ENCODE measurements around the gene APOOL. TPM values are rescaled to one million over a fixed set of nuclear protein-coding genes. Genes with fewer than 3 reads are reported as not detected.
"Not testable (repeated sequence)": the region's sequence is repeated elsewhere in the genome, so short reads cannot be mapped to it uniquely, and the experiment has no call there.

The APOOL gene, protein sequence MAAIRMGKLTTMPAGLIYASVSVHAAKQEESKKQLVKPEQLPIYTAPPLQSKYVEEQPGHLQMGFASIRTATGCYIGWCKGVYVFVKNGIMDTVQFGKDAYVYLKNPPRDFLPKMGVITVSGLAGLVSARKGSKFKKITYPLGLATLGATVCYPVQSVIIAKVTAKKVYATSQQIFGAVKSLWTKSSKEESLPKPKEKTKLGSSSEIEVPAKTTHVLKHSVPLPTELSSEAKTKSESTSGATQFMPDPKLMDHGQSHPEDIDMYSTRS
- total RNA-seq (ENCODE audit: insufficient read depth, low replicate concordance) = 8.9 TPM

DNA sequence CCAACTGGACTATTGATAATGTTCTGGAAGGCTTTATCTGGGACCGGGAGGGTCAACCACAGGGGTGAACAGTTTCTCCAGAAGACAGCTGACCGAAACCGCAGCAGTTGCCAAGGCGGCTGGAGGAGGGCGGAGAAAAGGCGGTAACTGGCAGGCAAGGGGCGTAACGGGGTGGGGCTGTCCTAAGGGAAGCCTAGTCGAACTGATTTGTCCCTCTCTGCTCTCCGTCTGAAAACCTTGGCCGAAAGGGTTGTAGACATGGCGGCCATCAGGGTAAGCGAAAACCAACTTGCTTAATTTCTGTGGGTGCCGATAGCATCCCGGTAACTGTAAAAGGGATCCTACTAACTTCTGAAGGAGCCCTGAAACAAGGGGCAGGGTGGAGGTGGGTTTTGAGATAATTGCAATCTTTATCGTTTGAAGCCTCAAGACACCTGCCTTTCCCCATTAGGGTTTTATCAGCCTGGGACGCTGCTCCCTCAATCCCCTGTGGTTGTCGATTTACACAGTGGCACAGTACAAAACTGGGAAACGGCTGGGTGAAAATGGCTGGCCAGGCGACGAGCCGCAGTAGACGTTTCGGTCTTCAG is at the start of gene APOOL:
Gene APOOL, plus strand, starts transcription at position 223 of the 590 bp plus-strand sequence. Its CDS starts 36 bp downstream, at position 259.
- peak; percentile 93 for DNase-seq (ENCODE audit: low spot score)

DNA sequence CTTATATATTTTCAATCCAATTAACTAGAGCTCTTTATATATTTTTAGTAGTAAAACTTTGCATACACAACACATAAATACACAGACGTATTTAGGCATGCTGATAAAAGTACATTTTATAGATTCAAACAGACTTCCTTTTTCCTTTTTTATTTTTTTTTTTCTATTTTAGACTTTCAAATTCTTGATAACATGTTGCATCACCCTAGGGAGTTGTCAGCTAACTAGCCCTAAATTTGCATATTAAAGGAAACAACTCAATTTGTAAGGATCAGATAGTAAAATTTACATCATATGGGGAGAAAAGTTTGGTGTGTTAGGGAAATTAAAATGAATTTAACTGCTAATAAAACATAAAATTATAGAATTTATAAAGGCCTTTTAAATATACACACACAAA is 47.4 kb upstream of the APOOL start:
- no peak for DNase-seq (ENCODE audit: low spot score)

DNA sequence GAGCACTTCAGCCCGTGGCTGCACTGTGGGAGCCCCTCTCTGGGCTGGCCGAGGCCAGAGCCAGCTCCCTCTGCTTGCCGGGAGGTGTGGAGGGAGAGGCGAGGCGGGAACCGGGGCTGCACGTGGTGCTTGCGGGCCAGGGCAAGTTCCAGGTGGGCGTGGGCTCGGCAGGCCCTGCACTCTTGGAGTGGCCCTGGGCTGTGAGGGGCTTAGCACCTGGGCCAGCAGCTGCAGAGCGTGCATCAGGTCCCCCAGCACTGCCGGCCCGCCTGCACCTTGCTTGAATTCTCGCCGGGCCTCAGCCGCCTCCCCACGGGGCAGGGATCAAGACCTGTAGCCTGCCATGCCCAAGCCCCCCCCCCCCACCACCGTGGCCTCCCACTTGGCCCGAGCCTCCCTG is 28.9 kb upstream of the APOOL start:
- no peak for DNase-seq (ENCODE audit: low spot score)

DNA sequence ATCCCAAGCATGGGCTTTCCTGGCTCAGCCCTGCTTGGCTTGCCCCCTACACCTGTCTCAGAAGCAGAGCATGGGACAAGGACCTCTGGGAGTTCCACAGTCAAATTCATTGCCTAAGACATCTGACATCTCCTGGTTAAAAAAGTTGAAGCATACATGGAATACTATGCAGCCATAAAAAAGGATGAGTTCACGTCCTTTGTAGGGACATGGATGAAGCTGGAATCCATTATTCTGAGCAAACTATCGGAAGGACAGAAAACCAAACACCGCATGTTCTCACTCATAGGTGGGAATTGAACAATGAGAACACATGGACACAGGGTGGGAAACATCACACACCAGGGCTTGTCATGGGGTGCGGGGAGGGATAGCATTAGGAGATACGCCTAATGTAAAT is 11.9 kb upstream of the APOOL start:
- not testable (repeated sequence) for DNase-seq (ENCODE audit: low spot score)

DNA sequence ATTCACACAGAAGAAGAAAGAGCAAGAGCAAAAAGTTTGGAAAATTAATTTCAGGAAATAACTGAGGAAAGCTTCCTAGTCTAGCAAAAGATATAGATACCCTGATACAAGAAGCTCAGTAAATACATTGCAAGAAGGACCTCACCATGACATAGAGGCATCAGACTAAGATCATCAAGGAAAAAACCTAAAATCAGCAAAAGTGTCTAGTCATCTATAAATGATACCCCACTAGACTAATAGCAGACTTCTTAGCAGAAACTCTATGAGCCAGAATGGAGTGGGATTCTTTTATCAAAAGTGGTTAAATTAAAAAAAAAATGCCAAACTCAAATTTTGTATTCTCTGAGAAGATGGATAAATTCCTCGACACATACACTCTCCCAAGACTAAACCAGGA is 10.5 kb upstream of the APOOL start:
- no peak for DNase-seq (ENCODE audit: low spot score)

DNA sequence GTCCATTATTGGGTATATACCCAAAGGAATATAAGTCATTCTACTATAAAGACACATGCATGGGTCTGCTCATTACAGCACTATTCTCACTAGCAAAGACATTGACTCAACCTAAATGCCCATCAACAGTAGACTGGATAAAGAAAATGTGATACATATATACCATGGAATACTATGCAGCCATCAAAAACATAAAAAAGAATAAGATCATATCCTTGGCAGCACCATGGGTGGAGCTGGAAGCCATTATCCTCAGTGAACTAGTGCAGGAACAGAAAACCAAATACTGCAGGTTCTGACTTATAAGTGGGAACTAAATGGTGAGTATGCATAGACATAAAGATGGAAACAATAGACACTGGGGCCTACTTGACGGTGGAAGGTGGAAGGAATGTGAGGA is 2.3 kb upstream of the APOOL start:
- DNase-seq (ENCODE audit: low spot score) = no peak

DNA sequence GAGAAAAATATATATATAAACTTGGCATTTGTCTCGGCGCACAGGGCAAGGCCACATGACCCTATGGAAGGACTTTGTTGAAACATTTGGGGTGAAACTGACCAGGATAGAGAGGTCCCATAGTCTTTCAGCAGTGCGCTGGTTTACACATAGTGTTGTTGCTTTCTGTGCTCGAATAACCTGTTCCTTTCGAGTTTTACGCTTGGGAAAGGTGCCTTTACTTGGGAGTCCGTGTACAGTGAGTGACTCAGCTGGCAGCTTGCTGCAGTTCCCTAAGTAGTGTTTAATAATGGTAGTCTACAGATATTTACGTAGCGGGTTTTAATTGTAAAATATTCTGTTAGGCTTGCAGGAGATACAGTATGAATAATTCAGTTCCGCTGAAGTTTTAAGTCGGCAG is 578 bp downstream of the APOOL start:
- no peak for DNase-seq (ENCODE audit: low spot score)

DNA sequence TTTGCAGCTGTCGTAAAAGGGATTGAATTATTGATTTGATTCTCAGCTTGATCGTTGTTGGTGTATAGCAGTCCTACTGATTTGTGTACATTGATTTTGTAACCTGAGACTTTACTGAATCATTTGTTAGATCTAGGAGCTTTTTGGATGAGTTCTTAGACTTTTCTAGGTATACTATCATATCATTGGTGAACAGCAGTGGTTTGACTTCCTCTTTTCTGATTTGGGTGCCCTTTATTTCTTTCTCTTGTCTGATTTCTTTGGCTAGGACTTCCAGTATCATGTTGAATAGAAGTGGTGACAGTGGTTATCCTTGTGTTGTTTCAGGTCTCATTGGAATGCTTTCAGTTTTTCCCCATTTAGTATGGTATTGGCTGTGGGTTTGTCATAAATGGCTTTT is 8.4 kb downstream of the APOOL start:
- DNase-seq (ENCODE audit: low spot score) = no peak

DNA sequence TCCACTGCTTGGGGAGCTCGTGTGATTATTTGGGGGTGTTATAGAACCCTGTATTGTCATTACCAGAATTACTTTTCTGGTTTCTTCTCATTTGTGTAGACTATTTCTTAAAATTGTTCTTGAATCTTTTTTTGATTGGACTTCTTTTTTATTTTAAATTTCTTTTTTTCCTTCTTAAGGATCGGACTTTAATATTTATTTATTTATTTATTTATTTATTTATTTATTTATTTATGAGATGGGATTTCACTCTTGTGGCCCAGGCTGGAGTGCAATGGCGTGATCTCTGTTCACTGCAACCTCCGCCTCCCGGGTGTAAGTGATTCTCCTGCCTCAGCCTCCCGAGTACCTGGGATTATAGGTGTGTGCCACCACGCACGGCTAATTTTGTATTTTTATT is 11.7 kb downstream of the APOOL start:
- not testable (repeated sequence) for DNase-seq (ENCODE audit: low spot score)

DNA sequence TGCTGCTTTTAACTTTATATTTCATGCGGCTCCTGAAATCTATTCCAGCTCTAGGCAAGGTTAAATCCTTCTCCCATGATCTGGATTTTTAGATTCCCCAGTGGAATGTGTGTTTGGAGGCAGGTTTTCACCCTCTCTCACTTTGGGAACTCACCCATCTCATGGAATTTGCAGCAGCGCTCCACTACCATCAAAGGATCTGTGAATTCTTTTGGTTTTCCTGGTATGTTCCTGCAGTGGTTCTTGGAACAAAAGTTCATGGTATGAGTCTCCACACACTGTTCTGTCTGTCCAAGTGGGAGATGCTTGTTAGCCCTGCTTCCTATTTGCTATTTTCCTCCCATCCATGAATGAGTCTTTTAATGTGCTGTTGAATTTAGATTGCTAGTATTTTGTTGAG is 14.0 kb downstream of the APOOL start:
- DNase-seq (ENCODE audit: low spot score) = no peak

DNA sequence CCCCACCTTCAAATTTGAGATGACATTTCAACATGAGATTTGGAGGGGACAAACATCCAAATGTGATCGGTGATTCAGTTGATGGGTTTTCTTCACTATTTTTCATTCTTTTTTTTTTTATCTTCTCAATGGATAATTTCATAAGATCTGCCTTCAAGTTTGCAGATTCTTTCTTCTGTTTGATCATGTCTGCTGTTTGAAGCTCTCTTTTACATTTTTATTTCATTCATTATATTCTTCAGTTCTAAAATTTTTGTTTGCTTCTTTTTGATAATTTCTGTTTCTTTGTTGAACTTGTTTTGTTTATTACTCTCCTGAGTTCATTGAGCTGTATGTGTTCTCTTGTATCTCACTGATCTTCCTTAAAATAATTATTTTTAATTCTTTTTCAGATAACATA is 14.8 kb downstream of the APOOL start:
- DNase-seq (ENCODE audit: low spot score) = no peak

DNA sequence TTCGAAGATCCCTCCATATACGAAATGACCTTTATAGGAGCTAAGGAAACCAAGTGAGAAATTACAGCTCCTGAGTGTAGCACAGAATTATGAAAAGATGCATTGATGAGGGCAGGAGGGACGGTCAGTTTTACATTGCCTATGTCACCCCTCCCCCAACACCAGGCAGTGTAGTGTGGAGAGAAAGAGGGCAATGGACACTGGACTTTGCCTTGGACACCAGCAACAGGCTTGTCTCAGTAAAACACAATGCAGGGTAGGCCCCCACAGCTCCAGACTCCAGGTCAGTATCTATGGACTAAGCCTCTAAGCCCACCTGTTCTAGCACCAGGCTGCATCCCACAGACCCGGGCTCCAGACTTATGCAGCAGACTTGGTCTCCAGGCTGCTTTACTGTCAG is 16.5 kb downstream of the APOOL start:
- DNase-seq (ENCODE audit: low spot score) = no peak

DNA sequence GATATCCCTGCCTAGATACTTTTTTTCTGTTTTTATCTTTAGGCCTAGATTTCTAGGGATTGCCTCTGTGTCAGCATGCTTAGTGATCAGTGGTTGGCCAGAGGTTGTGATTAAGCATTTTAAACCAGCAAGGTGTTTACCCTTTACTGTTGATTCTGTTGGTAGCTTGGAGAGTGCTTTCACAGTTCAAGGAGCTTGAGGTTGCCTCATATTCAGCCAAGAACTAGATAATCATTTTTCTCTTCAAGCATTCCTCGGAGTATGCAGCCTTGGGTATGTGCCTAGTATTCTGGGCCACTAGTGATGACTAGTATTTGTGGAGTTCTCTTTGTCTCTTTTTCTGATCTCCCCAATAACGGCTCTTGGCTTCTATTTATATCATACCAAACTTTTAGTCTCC is 20.4 kb downstream of the APOOL start:
- no peak for DNase-seq (ENCODE audit: low spot score)

DNA sequence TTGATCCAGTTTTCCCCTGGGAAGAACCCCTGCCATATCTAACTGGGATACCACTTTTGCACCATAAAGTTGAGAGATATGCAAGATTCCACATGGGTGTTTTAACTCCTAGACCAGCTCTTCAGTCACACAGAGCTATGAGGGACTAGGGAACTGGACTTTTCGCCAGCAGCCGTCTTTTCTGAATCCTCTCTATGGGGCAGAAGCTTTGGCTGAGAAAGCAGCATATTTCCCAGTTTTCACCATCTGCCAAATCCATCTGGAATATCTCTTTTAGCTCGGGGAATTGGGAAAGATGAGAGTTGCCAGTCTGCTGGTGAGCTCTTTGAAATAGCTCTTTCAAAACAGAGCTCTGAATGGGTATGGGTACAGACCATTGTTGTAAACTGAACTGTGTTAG is 20.9 kb downstream of the APOOL start:
- no peak for DNase-seq (ENCODE audit: low spot score)

DNA sequence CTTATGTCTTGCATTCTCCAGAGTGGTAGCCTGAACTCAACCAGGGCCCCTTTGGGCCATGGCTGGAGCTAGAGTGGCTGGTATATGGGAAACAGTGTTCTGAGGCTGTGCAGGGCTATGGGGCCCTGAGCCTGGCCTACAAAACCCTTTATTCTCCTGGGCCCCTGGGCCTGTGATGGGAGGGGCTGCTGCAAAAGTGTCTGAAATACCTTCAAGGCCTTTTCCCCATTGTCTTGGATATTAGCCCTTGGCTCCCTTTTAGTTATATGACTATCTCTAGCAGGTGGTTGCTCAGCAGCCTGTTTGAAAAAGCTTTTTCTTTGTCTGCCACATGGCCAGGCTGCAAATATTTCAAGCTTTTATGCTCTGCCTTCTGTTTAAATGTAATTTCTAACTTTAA is 22.5 kb downstream of the APOOL start:
- no peak for DNase-seq (ENCODE audit: low spot score)

DNA sequence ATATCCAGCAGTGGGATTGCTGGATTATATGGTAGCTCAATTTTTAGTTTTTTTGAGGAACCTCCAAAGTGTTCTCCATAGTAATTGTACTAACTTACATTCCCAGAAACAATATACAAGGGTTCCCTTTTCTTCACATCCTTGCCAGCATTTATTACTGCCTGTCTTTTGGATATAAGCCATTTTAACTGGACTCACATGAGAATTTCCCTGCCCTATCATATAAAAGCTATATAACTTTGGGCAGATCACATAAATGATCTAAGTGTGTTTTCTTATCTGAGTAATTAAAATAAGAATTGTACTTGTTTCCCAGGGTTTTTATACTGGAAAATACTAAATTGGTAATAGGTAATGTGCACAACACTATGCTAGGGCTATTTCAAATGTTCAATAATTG is 25.4 kb downstream of the APOOL start:
- no peak for DNase-seq (ENCODE audit: low spot score)

DNA sequence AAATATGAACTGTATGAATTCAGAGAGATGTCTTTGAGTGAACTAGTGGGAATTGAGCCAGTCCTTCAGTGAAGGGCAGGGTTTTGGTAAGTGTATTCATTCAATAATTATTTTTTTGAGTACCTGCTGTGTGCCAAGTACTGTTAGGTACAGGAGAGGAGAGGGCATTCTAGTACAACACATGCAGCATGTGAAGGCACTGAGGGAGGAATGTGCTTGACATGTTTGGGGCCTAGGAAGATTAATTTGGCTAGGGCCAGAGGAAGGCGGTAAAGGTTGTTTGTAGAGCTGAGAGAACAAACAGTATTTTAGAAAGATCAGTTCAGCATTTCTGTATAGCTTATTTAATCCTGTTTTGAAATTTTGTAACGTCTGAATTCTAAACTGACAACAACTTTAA is 27.8 kb downstream of the APOOL start:
- DNase-seq (ENCODE audit: low spot score) = no peak

DNA sequence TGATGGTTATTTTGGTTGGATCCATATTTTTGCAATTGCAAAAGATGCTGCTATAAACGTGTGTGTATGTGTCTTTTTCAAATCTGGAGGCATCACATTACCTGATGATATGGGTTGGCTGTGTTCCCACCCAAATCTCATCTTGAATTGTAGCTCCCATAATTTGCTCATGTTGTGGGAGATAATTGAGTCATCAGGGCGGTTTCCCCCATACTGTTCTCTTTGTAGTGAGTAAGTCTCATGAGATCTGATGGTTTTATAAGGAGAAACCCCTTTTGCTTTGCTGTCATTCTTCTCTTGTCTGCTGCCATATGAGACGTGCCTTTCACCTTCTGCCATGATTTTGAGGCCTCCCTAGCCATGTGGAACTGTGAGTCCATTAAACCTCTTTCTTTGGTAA is 33.4 kb downstream of the APOOL start:
- no peak for DNase-seq (ENCODE audit: low spot score)

DNA sequence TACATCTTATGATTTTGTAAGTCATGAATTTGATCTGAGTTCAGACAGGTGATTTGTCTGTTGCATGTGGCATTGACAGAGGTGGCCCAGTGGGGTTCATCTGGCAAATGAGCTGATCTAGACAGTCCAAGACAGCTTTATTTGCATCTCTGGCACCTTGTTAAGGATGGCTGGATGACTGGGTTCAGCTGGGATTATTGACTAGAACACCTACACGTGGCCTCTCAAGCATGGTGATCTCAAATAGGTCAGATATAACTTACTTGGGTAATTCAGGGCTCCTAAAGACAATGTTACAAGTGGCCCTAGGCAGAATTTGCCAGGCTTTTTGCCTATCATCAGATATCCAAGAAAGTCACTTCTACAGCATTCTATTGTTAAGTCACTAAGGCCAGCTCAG is 48.0 kb downstream of the APOOL start:
- no peak for DNase-seq (ENCODE audit: low spot score)

DNA sequence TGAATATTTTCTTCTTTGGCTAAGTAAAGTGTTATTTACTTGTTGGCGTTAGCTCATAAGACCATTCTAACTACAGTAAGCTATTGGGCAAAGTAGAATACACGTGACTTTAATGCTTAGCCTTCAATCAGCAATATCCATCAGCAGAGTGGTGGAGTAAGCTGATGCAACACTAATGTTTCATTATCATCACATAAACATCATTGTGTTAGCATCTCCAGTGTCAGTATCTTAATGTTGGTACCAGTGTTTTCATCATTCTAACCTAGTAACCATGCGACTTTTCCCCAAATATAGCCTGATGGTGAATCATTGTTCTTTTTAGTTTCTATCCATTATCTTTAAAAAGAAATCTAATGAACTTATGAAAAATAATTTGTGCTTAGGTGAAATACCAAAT is 48.5 kb downstream of the APOOL start:
- no peak for DNase-seq (ENCODE audit: low spot score)

DNA sequence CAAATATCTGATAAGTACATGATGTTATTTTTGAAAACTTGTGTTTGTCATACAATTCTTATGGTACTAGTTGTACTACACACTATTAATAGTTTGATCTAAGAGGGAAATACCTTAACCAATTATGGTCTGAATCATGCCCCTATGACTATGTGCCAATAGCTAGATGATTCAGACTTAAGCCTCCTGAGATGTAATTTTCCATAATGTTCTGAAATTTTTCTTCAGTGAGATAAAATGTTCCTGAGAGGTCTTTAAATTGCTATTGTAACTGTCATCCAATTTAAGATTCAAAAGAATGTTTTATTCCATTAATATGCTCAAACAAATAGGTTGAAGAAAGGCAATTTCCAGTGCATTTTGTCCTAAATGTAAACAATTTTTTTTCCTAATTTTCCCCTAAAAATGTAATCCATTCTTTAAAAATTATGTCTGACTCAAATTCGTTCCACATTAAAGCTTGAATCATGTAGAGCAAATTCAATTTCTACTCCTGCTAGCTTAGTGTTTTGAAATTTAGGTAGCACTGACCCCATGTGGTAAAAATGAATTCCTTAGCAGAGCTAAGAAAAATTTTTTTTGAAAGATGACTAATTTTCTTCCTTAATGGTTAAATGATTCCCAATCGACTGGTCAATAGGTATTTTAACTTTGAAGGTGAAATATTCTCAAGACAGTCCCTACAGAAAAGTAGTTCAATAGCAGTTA is 49.1 kb downstream of the APOOL start:
- DNase-seq (ENCODE audit: low spot score) = peak; percentile 29

DNA sequence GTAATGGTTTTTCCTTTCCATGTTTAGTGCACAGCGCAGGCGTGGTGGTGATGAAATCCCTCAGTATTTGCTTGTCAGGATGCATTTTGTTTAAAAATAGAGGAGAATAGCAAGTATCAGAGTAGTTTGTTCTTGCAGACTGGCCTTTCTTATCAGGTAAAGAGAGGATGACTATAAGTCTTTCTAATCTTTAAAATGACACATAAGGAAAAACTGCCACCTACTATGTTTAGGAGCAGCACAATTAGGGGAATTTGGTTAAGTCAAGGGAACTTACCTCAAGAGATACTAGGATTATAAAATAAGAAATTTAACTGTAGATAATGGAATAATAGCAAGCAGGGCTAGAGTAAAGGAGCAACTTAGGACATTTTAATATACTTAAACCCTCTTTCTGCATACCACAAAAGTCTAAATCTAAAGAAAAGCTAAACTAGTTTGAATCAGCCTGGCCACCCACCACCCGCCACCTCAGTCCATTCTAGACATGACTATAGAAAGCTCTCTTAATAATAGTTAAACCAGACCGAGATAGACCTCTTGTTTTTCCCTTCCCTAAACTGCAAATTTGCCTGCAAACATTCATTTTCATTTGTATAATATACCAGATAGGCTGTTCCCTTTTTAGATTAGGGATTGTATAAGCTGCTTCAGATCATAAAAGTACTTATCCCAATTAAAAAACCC is 62.0 kb downstream of the APOOL start:
- DNase-seq (ENCODE audit: low spot score) = no peak

DNA sequence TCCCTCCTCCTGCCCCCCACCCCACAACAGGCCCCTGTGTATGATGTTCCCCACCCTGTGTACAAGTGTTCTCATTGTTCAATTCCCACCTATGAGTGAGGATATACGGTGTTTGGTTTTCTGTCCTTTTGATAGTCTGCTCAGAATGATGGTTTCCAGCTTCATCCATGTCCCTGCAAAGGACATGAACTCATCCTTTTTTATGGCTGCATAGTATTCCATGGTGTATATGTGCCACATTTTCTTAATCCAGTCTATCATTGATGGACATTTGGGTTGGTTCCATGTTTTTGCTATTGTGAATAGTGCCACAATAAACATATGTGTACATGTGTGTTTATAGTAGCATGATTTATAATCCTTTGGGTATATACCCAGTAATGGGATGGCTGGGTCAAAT is 73.6 kb downstream of the APOOL start:
- not testable (repeated sequence) for DNase-seq (ENCODE audit: low spot score)
